Stimulated activated CD8-positive, alpha-beta memory T cell treated with anti-CD3 and anti-CD28 coated beads, Interleukin-4, amount 100 ng/mL, for 48 hours (primary cell): ENCODE results near the gene RHBDL3.
"Not testable (repeated sequence)": the region's sequence is repeated elsewhere in the genome, so short reads cannot be mapped to it uniquely, and the experiment has no call there.

Source experiments
- DNase-seq: peaks from one replicate; pipeline ENCODE4 v3.0.0-alpha.2; 2020

The RHBDL3 gene, protein sequence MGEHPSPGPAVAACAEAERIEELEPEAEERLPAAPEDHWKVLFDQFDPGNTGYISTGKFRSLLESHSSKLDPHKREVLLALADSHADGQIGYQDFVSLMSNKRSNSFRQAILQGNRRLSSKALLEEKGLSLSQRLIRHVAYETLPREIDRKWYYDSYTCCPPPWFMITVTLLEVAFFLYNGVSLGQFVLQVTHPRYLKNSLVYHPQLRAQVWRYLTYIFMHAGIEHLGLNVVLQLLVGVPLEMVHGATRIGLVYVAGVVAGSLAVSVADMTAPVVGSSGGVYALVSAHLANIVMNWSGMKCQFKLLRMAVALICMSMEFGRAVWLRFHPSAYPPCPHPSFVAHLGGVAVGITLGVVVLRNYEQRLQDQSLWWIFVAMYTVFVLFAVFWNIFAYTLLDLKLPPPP

DNA sequence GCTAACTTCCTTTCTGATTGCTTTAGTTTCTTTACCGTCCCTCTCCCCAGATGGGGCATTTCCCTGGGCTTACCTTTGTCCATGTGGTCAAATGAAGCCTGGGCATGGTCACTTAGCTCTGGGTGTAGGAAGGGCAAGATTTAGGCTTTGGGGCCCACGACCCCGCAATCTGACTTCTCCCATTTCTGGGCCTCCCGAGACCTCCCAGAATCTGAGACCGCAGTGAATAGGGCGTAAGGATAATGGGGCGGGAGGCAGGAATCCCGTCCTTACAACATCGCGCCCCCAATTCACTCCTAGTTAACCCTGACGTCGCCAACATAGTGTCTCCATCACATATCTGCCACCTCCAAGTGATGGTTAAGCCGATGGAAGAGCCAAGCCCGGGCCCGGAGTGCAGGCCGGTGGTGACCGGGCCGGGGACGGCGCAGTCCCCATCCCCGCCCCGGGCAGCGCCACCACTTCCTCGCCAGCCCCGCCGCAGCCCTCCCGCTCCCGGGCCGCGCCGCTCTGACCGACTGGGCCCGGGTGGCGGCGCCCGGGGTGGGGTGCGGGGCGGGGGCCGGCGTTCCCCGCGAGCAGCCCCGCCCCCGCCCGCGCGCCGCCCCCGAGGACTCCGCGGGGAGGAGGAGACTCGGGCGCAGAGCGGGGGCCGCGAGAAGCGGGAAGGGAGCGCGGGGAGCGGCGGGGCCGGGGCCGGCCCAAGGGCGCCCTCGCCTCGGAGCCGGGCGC lies at the start of gene RHBDL3:
TSS of gene RHBDL3 (plus strand) at position 641 of the 732 bp plus-strand sequence. CDS start 358 bp downstream, outside the sequence.
- no peak for DNase-seq

DNA sequence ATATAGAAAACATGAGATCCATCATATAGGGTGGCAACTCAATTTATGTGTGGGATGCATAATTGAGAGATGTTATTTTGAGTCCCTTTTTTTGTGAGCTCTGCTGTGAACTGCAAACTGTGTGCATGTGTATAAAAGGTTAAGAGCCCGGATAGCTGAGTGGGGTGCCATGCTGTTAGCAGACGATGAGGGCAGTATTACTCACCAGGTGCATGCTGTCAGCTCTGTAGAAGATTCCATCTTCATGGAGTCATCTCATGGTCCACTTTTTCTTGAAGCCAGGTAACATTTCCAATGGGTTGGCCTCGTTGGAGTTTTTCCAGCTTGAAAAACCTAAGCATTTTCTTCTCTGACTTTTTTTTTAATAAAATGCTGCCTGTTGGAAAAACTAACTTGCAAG lies 43.0 kb upstream of the RHBDL3 start:
- DNase-seq = no peak

DNA sequence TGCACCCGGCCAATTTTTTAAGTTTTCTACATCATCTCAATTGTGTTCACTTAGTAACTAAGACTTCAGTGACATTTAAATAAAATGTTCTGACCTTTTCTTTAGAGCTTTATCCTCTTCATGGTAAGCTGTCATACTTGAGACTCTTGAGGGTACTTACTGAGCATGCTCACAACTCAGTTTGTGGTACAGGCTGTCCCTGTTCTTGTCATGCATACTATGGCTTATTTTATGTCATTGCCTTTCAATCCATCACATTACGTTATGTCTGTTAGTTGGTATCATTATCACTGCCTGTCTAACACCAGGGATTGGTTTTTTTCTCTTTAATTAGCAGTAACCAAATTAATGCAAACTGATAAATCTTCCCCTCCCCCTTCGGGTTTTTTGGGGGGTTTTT lies 41.9 kb upstream of the RHBDL3 start:
- no peak for DNase-seq

DNA sequence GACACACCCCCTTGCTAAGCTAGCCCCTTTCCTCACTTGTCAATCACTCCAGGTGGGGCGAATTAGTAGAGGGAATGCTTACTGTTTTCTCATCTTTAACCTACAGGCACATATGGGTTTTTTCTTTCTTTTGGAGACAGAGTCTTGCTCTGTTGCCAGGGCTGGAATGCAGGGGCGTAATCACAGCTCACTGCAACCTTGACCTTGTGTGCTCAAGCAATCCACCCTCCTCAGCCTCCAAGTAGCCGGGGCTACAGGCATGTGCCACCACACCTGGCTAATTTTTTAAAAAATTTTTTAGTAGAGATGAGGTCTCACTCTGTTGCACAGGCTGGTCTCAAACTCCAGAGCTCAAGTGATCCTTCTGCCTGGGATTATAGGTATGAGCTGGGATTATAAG lies 38.7 kb upstream of the RHBDL3 start:
- DNase-seq = no peak

DNA sequence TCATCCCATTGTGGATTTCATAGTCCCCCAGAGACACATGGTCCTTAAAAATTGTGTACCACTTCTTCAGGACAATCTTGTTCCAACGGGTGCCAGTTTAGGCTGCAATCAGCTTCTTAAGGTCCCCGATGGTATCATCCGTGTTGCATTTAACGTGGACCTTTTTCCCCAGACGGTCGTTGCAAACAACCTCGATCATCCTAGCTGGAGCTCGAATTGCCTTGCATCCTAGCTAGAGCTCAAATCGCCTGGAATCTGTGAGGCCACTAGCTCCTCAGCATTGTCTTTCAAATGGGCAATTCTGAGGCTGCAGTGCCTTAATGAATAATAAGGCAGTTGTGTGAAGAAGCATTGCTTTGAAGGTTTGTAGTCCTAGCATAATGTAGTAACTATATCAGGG lies 37.7 kb upstream of the RHBDL3 start:
- no peak for DNase-seq

DNA sequence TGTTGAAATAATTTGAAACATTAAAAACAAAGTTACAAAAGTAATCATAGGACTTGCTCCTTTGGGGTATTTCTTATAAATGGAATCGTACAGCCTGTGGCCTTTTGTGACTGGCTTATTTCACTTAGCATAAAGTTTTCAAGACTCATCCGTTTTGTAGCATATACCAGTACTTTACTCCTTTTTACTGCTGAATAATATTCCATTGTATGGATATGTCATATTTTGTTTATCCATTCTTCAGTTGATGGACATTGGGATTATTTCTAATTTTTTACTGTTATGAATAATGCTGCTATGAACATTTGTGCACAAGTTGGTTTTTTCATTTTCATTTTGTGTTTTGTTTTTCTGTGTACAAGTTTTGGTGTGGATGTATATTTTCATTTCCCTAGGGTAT lies 30.0 kb upstream of the RHBDL3 start:
- no peak for DNase-seq

DNA sequence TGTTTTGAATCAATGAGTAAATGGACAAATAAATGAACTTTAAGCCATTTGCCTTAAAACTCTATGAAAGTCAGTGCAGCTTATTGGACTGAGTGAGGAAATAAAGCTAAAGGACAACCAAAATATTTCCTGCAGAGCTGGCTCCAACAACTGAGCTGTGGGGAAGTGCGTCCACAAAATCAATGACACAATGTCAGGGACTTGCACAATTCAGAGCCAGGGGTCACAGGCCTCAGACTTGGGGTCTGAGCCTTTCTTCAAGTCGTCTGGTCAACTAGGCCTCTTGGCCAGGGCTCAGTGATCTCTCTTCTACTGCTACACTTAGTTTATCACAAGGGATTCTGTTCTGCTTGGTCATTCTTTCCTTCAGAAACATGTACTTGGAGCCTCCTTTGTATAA lies 26.2 kb upstream of the RHBDL3 start:
- DNase-seq = no peak

DNA sequence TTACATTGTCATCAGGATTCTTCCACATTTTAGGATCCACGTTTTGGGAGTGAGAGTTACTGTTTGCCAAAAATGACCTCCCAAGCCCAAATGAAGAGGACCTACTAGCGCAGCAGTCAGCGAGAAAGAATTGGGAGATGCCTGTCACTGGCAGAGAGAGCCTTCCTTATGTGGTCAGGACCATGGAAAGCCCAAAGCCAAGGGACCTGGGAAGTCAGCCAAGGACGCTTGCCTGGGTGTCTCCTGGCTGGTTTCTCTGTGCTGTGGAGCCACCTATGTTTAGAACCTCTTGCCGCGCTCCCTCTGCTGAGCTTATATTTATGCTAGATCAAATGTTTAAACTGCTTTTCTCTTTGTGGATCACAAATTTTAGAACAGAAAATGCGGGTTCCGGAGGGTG lies 24.9 kb upstream of the RHBDL3 start:
- DNase-seq = no peak

DNA sequence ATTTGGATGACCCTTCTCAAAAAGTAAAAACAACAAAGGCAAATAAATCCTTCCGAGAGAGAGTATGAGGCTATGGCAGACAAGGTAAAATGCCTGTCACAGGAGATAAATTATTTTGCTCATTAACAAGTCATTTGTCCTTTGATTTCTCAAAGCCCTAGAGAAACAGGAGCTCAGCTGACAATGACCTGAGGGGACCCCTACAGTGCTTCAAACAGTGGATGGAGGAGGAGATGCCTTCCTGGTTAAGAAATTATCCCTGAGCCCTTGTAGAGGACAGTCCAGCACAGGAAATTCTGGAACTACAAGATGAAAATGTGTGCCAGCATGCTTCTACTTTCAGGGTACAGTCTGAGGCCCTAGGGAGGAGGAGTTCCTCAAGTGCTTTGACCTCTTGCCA lies 24.0 kb upstream of the RHBDL3 start:
- no peak for DNase-seq

DNA sequence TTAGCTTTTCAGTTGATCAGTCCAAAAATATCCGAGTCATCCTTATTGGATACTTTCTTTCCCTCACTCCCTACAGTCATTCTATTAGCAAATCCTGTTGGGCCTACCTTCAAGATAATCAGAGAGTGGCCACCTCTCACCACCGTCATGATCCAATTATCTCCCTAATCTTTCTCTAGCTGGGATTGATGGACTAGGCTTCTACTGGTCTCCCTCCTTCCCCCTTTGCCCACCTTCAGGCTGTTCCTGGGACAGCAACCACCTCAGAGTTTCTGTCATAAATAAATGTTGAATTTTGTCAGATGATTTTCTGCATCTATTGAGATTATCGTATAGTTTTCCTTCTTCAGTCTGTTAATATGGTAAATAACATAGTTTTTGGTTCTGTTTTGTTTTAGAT lies 16.2 kb upstream of the RHBDL3 start:
- no peak for DNase-seq

DNA sequence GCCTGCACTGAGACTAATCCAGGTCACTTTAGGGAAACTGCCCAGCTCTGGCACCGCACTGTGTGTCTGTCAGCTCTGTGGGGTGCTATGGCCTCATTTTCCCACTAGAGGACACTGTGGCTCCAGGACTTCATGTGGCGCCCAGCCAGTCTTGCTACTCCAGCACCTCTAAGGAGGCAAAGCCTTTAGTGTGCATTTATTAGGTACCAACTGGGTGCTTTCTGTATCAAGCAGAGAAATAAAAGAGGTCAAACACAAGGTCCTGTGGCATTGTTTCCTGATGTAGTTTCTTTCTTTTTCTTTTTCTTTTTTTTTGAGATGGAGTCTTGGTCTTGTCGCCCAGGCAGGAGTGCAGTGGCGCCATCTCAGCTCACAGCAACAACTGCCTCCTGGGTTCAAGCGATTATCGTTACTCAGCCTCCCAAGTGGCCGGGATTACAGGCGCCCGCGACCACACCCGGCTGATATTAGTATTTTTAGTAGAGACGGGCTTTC lies 12.5 kb upstream of the RHBDL3 start:
- DNase-seq = peak; percentile 84

DNA sequence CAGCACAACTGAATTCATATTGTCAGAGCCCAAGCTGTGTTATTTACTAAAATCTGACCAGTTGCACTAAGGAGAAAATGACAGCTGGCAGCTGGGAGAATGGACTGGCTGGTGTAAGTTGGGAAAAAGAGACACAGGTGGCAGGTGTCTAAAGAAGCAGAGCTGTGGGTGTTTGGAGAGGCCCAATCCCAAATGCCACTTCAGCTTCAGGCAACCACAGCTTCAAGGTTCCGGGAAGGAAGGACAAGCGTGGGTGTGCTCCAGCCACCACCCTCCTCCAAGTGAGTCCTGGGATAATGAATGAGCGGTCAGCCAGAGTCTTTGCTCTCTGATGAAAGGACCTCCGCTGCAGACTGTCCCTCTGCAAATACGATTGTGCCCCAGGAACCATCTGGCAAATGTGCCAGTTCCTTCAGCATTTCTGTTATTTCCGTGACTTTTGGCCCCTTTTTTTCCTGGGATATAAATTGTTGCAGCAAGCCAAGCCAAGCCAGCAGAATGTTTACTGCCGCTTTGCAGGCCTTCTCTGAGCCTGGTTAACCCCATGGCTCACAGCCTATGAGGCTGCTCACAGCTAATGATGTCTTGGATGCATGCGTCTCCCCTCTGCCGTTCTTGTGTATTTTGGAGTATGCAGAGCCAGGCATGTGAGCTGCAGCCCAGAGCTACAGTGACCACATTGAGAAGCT lies 9.5 kb upstream of the RHBDL3 start:
- no peak for DNase-seq

DNA sequence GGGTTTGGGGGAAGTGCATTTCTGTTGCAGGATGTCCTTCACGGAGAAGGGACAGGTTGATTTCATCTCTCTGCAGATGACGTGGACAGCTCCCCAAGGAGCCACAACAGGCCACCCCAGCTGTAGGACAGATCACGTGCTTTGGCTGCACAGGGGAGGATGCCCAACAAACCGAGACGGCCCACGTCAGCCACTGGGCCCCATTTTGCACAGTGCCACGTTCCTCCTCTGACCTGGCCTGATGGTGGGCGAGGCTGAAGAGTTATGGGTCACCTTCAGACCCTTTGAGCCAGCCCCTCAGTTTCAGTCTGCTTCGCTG lies 9.0 kb upstream of the RHBDL3 start:
- no peak for DNase-seq

DNA sequence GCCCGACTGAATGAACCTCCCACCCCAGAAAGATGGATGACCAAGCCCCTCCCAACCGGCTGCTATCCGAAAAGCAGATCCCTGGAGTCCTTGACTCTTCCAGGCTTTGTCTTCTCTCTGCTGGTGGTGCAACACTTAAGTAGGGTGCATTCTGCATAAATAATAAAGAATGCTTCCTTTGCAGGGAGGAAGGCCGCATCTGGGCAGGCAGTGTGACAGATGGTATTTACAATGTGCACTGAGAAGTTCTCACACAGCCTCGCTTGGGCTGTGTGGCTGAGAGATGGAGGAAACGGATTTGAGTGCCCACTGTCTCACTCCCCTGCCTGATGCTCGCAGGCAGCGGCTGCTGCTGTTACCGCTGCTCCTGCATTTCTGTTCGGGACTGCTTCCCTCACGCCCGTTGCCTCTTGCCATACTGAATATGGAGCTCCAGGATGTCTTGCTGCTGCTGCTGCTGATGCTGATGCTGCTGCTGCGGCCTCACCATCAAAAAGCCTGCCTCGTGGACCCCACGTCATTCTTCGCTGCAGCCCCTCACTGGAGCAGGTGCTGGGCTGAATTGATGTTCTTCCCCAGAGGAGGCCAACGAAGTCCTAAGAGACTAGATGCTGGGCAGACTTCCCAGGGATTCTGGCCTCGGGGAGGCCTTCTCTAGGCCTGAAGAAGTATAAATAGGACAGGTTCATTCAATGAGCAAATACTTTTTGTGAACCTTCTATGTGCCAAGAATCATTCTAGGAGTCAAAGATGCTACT lies 7.1 kb upstream of the RHBDL3 start:
- no peak for DNase-seq

DNA sequence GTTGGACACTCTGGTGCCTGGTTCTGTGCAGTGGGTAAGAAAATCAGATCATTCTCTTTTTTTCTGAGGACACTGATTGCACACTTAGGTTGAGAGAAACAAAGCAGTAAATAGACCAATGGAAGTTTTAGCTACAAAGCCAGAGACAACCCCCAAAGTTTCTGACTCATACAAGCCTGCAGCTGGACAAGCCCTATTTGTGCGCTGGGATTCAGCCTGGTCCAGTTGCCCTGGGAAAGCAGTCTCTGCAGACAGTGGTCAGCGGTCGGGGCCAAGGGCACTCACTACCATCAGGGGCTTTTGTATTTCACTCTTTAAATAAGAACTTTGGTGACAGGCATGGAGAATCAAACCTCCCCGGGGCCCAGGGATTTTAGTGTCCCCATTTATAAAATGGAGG lies 6.0 kb upstream of the RHBDL3 start:
- DNase-seq = no peak

DNA sequence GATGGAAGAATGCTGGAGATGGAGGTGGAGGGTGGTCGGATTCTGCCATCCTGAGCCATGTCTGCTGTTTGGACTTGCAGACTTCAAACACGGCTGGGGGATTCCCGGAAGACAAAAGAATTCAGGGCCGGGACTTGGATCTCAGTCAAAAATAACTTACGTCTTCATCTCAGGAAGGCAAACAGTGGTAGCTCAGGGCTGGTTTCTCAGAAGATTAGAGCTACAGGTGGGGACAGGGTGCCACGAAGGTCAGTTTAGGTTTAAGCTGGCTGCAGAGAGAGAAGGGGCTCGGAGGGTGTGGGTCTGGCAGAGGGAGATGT lies 4.3 kb upstream of the RHBDL3 start:
- no peak for DNase-seq

DNA sequence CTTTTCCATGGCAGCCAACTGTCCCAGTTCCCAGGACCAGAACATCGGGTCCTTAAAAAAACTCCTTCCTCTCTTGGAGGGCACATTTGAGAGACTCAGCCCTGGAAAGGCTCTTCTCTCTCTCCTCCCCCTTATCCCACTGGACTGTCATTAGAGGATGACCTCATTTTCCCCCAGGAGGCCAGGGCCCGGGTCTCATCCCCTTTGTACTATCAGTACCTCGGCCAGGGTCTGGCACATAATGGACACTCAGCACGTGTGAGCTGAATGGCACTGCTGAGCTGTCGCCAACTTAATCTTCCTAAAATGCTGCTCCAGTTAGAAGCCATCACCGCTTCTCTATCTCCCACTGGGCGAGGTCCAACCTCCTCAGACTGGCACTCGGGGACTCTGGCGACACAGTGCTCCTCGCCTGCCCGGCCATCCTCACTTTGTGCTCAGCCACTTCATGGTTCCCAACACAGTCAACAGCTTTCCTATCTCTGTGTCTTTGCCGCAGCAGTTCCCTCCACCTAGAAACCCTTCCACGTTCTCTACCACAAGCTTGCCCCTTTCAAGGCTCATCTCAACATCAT lies 3.6 kb upstream of the RHBDL3 start:
- DNase-seq = no peak

DNA sequence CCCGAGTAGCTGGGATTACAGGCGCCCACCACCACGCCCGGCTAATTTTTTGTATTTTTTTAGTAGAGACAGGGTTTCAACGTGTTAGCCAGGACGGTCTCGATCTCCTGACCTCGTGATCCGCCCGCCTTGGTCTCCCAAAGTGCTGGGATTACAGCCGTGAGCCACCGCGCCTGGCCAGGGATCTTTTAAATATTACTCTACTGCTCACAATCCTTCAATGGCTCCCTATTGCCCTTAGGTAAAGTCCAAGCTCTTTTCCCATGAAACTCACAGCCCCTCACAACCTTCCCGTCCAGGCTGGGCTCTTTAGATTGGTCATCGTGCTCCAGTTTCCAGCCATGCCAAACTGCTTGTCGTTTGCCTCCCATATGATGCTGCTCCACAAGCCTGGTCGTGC lies 2.1 kb upstream of the RHBDL3 start:
- DNase-seq = not testable (repeated sequence)

DNA sequence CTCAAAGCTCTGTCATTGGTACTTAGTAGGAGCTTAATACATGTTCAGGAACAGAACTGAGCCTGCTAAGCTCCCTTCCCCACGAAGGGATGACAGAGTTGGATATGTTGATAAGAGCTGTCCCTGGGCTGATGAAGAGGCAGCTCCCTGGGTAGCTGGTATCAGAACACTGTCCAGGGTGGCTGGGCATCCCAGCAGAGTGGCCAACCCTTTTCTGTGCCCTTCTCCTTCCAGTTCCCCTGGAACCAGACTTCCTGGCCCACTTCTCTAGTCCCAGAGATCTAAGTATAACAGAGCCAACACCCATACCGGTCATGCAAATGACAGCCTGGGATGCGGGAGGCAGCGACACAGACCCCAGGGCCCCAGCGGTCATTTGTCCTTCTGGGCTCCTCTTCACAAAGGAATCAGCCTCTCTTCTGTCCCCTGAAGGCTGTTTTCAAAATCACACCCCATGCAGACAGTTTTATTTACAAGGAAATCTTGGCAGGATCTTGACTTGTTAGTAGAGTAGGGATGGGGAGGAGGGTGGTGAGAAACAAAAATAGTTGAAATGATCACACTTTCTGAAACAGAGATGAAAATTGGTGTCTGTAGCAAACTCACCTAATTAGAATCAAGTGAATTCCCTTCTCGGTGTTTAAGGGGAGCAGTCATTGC lies 1.4 kb upstream of the RHBDL3 start:
- no peak for DNase-seq

DNA sequence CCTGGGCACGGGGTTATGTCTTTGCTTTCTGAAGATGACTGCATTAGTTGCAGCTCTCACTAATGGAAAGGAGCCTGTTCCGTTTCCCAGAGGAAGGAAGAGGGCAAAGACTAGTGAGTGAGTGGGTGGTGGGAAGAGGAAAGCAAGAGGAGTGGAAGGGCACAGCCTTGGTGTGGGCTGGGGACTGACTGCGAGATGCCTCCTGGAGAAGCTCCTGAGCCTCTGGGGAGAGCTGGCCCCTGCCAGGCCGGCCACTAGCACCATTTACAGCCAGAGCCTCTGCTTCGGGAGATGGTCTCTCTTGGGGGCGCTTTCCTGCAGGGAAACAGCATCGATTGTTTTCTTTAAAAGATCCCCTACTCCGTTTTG lies 825 bp upstream of the RHBDL3 start:
- no peak for DNase-seq

DNA sequence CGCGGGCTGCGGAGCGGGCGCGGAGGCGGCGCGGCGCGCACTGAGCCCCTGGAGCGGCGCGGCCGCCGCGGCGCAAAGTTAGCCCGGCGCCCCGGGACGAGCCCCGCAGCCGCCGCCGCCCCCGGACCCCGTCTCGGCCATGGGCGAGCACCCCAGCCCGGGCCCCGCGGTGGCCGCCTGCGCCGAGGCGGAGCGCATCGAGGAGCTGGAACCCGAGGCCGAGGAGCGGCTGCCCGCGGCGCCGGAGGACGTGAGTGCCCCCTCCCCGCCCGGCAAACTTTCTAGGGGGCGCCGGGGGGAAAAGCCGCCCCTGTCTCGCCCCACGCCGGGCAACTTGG lies 388 bp downstream of the RHBDL3 start:
- DNase-seq = no peak
